Muscle of leg (tissue), 11 donors: ENCODE measurements around the gene GEMIN5. TPM values are rescaled to one million over a fixed set of nuclear protein-coding genes. Genes with fewer than 3 reads are reported as not detected.
"Not testable (repeated sequence)": the region's sequence is repeated elsewhere in the genome, so short reads cannot be mapped to it uniquely, and the experiment has no call there.

Experiments
- DNase-seq: peaks from one replicate; pipeline ENCODE4 v3.0.0; 2013
- H3K27ac ChIP-seq: one replicate; pipeline ENCODE4 v1.5.1; 2013; ENCODE audit warnings: mild to moderate bottlenecking, low read length, control low read depth
- H3K27me3 ChIP-seq: one replicate; pipeline ENCODE4 v1.6.1; 2013; ENCODE audit warnings: low read length; ENCODE audit not compliant: control insufficient read depth, insufficient read depth
- H3K36me3 ChIP-seq: one replicate; pipeline ENCODE4 v1.6.1; 2013; ENCODE audit warnings: low read length; ENCODE audit not compliant: control insufficient read depth, insufficient read depth
- H3K4me1 ChIP-seq: one replicate; pipeline ENCODE4 v1.6.1; 2013; ENCODE audit warnings: low read length; ENCODE audit not compliant: control insufficient read depth, insufficient read depth
- H3K4me3 ChIP-seq: one replicate; pipeline ENCODE4 v1.5.1; 2013; ENCODE audit warnings: low read length, control low read depth
- H3K9me3 ChIP-seq: replicated peaks from 2 replicates; pipeline ENCODE4 v1.6.1; 2013; ENCODE audit warnings: low read depth, low read length; ENCODE audit not compliant: control insufficient read depth
- WGBS: methylation state at CpG from one replicate; pipeline ENCODE4 v1.1.5; 2013; ENCODE audit warnings: missing lambda C conversion rate; ENCODE audit not compliant: insufficient coverage; 5-methylcytosine and 5-hydroxymethylcytosine counted together
- polyA plus RNA-seq, 8 donors: library from polyadenylated mRNA; unstranded; fragments of 120-200 nt; gene quantifications; one replicate each; pipeline versions ENCODE4 v1.2.1 to v1.2.3, GENCODE V29; 2013; ENCODE audit warnings: inconsistent platforms in 1 of 8, low replicate concordance in 1 of 8; ENCODE audit not compliant: insufficient read length in 8 of 8, insufficient read depth in 1 of 8
- total RNA-seq: library from RNA; stranded (reverse); fragments of 120-200 nt; gene quantifications from one replicate; pipeline ENCODE4 v1.2.4, GENCODE V29; 2013

The GEMIN5 gene
- total and polyA plus RNA-seq, 9 donors = 12.3 to 17.6 (median 15.7) TPM

- Histone ChIP-seq H3K27ac (no peak overlapping the region), H3K36me3 (no peaks in the 10 kb centered on the region), H3K4me3 (no peak overlapping the region), H3K9me3 (no peaks in the 10 kb centered on the region), H3K27me3 (no peaks in the 10 kb centered on the region), H3K4me1 (peaks cover 3% of the 10 kb centered on the region)
- DNase-seq = no peak
Observed at GRCh38 chr5:154944716-154945115, 6.7 kb upstream of the GEMIN5 start.

GRCh38 chr5:154943527-154943926 lies 5.5 kb upstream of the GEMIN5 start:
- DNase-seq = no peak
- WGBS = 93% methylated on average over 3 of the region's 5 CpGs
- Histone ChIP-seq H3K27ac (no peak overlapping the region), H3K4me1 (peaks cover 3% of the 10 kb centered on the region), H3K9me3 (no peaks in the 10 kb centered on the region), H3K27me3 (no peaks in the 10 kb centered on the region), H3K4me3 (no peak overlapping the region), H3K36me3 (no peaks in the 10 kb centered on the region)

GRCh38 chr5:154940772-154941620 lies 3.0 kb upstream of the GEMIN5 start, which contains the start of gene MRPL22:
MRPL22 (plus strand) TSS chr5:154941073; CDS start chr5:154941111, 38 bp downstream.
- H3K27ac ChIP-seq = peak within 1 kb of the TSS; percentile 85
- WGBS = under 1% methylated on average over 21 of the region's 40 CpGs
- H3K9me3 ChIP-seq = no peaks in the 10 kb centered on the region
- DNase-seq = peak; percentile 96
- no peaks in the 10 kb centered on the region for H3K27me3 ChIP-seq
- peak within 1 kb of the TSS; percentile 77 for H3K4me3 ChIP-seq
- H3K4me1 ChIP-seq = peaks cover 15% of the 10 kb centered on the region
- H3K36me3 ChIP-seq = no peaks in the 10 kb centered on the region

GRCh38 chr5:154940375-154940771 lies 2.4 kb upstream of the GEMIN5 start:
- no peaks in the 10 kb centered on the region for H3K27me3 ChIP-seq
- peak overlapping the region; percentile 77 for H3K4me3 ChIP-seq
- peaks cover 15% of the 10 kb centered on the region for H3K4me1 ChIP-seq
- H3K27ac ChIP-seq = no peak overlapping the region
- H3K9me3 ChIP-seq = no peaks in the 10 kb centered on the region
- no peak for DNase-seq
- no CpG with 5 or more reads among the region's 9 CpGs for WGBS
- no peaks in the 10 kb centered on the region for H3K36me3 ChIP-seq

GRCh38 chr5:154939387-154939786 lies 1.4 kb upstream of the GEMIN5 start:
- 67% methylated on average over 3 of the region's 5 CpGs for WGBS
- not testable (repeated sequence) for H3K36me3 ChIP-seq, DNase-seq, H3K27me3 ChIP-seq, H3K27ac ChIP-seq, H3K9me3 ChIP-seq, H3K4me3 ChIP-seq
- H3K4me1 ChIP-seq = peaks cover 15% of the 10 kb centered on the region

GRCh38 chr5:154937186-154937717 lies 759 bp downstream of the GEMIN5 start:
- WGBS = 0% methylated on average over 5 of the region's 11 CpGs
- H3K27ac ChIP-seq = peak overlapping the region; percentile 75
- no peaks in the 10 kb centered on the region for H3K27me3 ChIP-seq
- DNase-seq = peak; percentile 13
- peaks cover 9% of the 10 kb centered on the region for H3K36me3 ChIP-seq
- peaks cover 15% of the 10 kb centered on the region for H3K4me1 ChIP-seq
- no peaks in the 10 kb centered on the region for H3K9me3 ChIP-seq
- H3K4me3 ChIP-seq = peak overlapping the region; percentile 97

GRCh38 chr5:154934881-154935280 lies 3.1 kb downstream of the GEMIN5 start:
- Histone ChIP-seq H3K27ac (no peak overlapping the region), H3K9me3 (no peaks in the 10 kb centered on the region), H3K4me1 (peaks cover 11% of the 10 kb centered on the region), H3K36me3 (peaks cover 19% of the 10 kb centered on the region), H3K27me3 (no peaks in the 10 kb centered on the region), H3K4me3 (no peak overlapping the region)
- no peak for DNase-seq

DNA sequence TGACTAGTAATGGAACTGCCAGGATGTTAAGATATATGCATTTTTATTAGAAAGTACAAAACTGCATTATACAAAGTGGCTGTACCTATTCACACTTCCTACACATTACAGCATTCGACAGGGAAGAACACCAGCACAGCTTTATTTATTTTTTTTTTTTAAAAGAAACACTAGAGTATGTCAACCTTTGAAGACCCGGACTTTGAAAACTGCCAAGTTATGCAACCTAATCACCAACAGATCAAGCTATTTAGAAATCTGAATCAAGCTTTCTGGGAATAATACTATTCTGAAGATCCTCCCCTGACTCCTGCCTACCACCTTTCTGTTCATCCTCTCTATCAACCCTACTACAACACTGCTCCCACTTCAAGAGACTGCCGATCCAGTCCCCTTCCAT lies 4.5 kb downstream of the GEMIN5 start:
- no peak for DNase-seq
- Histone ChIP-seq H3K9me3 (no peaks in the 10 kb centered on the region), H3K4me1 (peaks cover 11% of the 10 kb centered on the region), H3K27me3 (no peaks in the 10 kb centered on the region), H3K4me3 (no peak overlapping the region), H3K27ac (no peak overlapping the region), H3K36me3 (peaks cover 26% of the 10 kb centered on the region)
- WGBS = 86% methylated on average over 2 of the region's 3 CpGs

DNA sequence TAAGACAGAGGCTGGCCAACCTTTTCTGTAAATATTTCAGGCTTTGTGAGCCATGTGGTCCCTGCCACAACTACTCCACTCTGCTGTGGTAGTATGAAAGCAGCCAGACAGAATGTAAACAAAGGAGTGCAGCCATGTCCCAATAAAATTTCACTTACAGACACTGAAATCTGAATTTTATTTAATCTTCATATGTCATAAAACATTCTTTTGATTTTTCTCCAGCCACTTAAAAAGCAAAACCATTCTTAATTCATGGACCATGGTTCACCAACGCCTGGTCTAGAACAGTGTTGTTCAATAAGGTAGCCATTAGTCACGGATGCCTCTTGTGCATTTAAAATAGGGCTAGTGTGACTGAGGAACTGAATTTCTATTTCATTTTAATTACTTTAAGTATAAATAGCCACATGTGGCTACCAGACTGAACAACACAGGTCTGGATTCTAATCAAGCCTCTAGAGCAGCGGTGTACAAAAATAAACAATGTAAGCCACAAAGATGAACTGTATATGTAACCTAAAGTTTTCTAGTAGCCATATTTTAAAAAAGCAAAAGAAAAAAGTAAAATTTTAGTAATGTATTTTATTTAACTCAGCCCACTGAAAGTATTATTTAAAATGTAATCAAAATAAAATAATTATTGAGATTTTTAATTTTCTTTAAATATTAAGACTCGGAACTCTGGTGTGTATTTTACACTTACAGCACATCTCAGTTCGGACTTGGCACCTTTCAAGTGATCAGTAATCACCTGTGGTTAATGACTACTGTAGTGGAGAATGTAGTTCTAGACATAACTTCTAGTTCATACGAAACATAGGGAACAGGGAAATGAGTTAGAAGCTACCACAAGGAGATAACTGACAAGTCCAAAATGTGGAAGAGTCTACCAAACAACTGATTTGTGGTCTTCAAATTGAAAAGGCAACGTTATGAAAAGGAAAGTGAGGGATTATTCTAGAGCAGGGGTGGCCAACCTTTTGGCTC lies 14.3 kb downstream of the GEMIN5 start:
- H3K4me1 ChIP-seq = no peaks in the 10 kb centered on the region
- 80% methylated on average over 1 of the region's 7 CpGs for WGBS
- no peak for DNase-seq
- H3K9me3 ChIP-seq = no peaks in the 10 kb centered on the region
- H3K27ac ChIP-seq = no peak overlapping the region
- no peak overlapping the region for H3K4me3 ChIP-seq
- no peaks in the 10 kb centered on the region for H3K27me3 ChIP-seq
- peaks cover 43% of the 10 kb centered on the region for H3K36me3 ChIP-seq

DNA sequence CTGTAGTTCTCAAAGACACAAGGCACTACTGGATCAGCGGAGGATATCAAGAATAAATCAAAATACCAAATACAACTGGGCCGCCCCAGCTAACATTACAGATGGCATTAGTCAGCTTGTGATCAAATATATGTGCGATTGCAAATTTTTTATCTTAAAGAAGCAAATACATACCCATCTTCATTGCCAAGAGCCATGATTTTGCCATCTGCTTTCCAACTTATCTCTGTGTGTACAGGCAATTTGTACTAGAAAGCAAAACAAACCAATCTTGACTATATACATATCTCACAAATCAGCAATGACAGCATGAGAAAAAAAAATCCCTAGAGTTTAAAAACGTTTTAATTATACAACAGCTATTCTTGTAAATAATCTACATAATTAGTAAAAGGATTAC lies 20.3 kb downstream of the GEMIN5 start:
- no peaks in the 10 kb centered on the region for H3K9me3 ChIP-seq
- H3K4me3 ChIP-seq = no peak overlapping the region
- DNase-seq = no peak
- H3K36me3 ChIP-seq = peaks cover 38% of the 10 kb centered on the region
- no peak overlapping the region for H3K27ac ChIP-seq
- no peaks in the 10 kb centered on the region for H3K27me3 ChIP-seq
- 95% methylated on average over 2 of the region's 4 CpGs for WGBS
- H3K4me1 ChIP-seq = no peaks in the 10 kb centered on the region
